ENCODE measurements around the gene NHS. TPM values are rescaled to one million over a fixed set of nuclear protein-coding genes. Genes with fewer than 3 reads are reported as not detected.

Gene NHS
- polyA plus RNA-seq, 1 donor (not counting 4 experiments of a cell fraction or from before 2014, with no cell fraction given), result 5.4 TPM

GRCh38 chrX:17476411-17476810 lies 101.4 kb downstream of the NHS start:
- Histone ChIP-seq H3K4me1 (ENCODE audit: control insufficient read depth, extremely low read depth, insufficient read depth, low read length) (peaks cover 23% of the 10 kb centered on the region), H4K20me1 (ENCODE audit: control insufficient read depth, extremely low read depth, insufficient read depth, low read length) (no peaks in the 10 kb centered on the region), H3K4me2 (ENCODE audit: control insufficient read depth, extremely low read depth, insufficient read depth, low read depth, low read length) (no peak overlapping the region), H3K79me2 (ENCODE audit: control insufficient read depth, insufficient read depth, low read length) (peaks cover 3% of the 10 kb centered on the region), H3K27me3 (ENCODE audit: control insufficient read depth, extremely low read depth, insufficient read depth, low read length) (no peaks in the 10 kb centered on the region), H3K36me3 (ENCODE audit: control insufficient read depth in 2 of 2, extremely low read depth in 1 of 2, insufficient read depth in 2 of 2, low read length in 2 of 2) (no peaks in the 10 kb centered on the region), H2AFZ (ENCODE audit: control insufficient read depth, low read length) (no peak overlapping the region), H3K27ac (ENCODE audit: control insufficient read depth, insufficient read depth, low read length) (no peak overlapping the region), H3K9ac (ENCODE audit: control insufficient read depth, extremely low read depth, insufficient read depth, low read length) (no peak overlapping the region), H3K4me3 (ENCODE audit: control insufficient read depth in 2 of 3, extremely low read depth in 1 of 3, insufficient read depth in 2 of 3, low read depth in 1 of 3, low read length in 3 of 3) (no peak overlapping the region), H3K9me3 (ENCODE audit: control insufficient read depth, low read depth, low read length) (no peaks in the 10 kb centered on the region), H3K9me1 (ENCODE audit: control insufficient read depth, extremely low read depth, insufficient read depth, low read length) (peaks cover 3% of the 10 kb centered on the region)
- no peak for FAIRE-seq
- TF ChIP-seq CTCF (optimal IDR thresholded peaks at IDR 0.05 in 1 of 3, IDR thresholded peaks at IDR 0.05 in 1 of 3, conservative IDR thresholded peaks at IDR 0.05 in 1 of 3; ENCODE audit: extremely low read depth in 1 of 3, insufficient read depth in 2 of 3, low read length in 3 of 3) (no peak), EZH2 (IDR thresholded peaks at IDR 0.05; ENCODE audit: low read length) (no peak)
- dilution Hi-C loops (cut with MboI; ENCODE audit: extremely low pct_ligation_motif_present, low sequenced_read_pairs), result no loop called here
- DNase-seq (ENCODE audit: low read depth, low spot score), result no peak

- Histone ChIP-seq H3K9me3 (ENCODE audit: control insufficient read depth, low read depth, low read length) (no peaks in the 10 kb centered on the region), H3K36me3 (ENCODE audit: control insufficient read depth in 2 of 2, extremely low read depth in 1 of 2, insufficient read depth in 2 of 2, low read length in 2 of 2) (no peaks in the 10 kb centered on the region), H3K27ac (ENCODE audit: control insufficient read depth, insufficient read depth, low read length) (no peak overlapping the region), H3K4me2 (ENCODE audit: control insufficient read depth, extremely low read depth, insufficient read depth, low read depth, low read length) (no peak overlapping the region), H3K4me3 (ENCODE audit: control insufficient read depth in 2 of 3, extremely low read depth in 1 of 3, insufficient read depth in 2 of 3, low read depth in 1 of 3, low read length in 3 of 3) (no peak overlapping the region), H3K4me1 (ENCODE audit: control insufficient read depth, extremely low read depth, insufficient read depth, low read length) (peaks cover 4% of the 10 kb centered on the region), H3K9me1 (ENCODE audit: control insufficient read depth, extremely low read depth, insufficient read depth, low read length) (no peaks in the 10 kb centered on the region), H3K9ac (ENCODE audit: control insufficient read depth, extremely low read depth, insufficient read depth, low read length) (no peak overlapping the region), H3K27me3 (ENCODE audit: control insufficient read depth, extremely low read depth, insufficient read depth, low read length) (peaks cover 3% of the 10 kb centered on the region), H2AFZ (ENCODE audit: control insufficient read depth, low read length) (no peak overlapping the region), H3K79me2 (ENCODE audit: control insufficient read depth, insufficient read depth, low read length) (peaks cover 3% of the 10 kb centered on the region), H4K20me1 (ENCODE audit: control insufficient read depth, extremely low read depth, insufficient read depth, low read length) (no peaks in the 10 kb centered on the region)
- no peak for DNase-seq (ENCODE audit: low read depth, low spot score)
- no peak for FAIRE-seq
- dilution Hi-C loops (cut with MboI; ENCODE audit: extremely low pct_ligation_motif_present, low sequenced_read_pairs), result no loop called here
- no peak for TF ChIP-seq CTCF (optimal IDR thresholded peaks at IDR 0.05 in 1 of 3, IDR thresholded peaks at IDR 0.05 in 1 of 3, conservative IDR thresholded peaks at IDR 0.05 in 1 of 3; ENCODE audit: extremely low read depth in 1 of 3, insufficient read depth in 2 of 3, low read length in 3 of 3)
- no peak for TF ChIP-seq EZH2 (IDR thresholded peaks at IDR 0.05; ENCODE audit: low read length)
These were observed 106.1 kb downstream of the NHS start for GRCh38 chrX:17481086-17481485.
